AG04450 (cell line): ENCODE results near the gene COL6A2. TPM values are rescaled to one million over a fixed set of nuclear protein-coding genes. Genes with fewer than 3 reads are reported as not detected.

Experiments used
- CTCF ChIA-PET: fragments of 300-600, 350-600 bp; formaldehyde crosslinking; extraction: SDS; loops from one replicate; lab custom pipeline; 2022; ENCODE audit warnings: antibody characterized with exemption, inconsistent platforms; lab: Charles Lee
- POLR2A ChIA-PET: fragments of 350-600 bp; formaldehyde crosslinking; extraction: SDS; loops from one replicate; lab custom pipeline; 2021; ENCODE audit warnings: antibody characterized with exemption, inconsistent platforms; lab: Yijun Ruan, JAX
- DNase-seq: peaks from one replicate; pipeline ENCODE4 v3.0.0-alpha.2; 2011; ENCODE audit warnings: low read depth, low spot score
- H3K27ac ChIP-seq: one replicate; pipeline ENCODE4 v1.5.1; 2012; ENCODE audit warnings: low read depth, low read length, control low read depth
- H3K27me3 ChIP-seq: one replicate; pipeline ENCODE4 v1.6.0; 2012; ENCODE audit warnings: low read length; ENCODE audit not compliant: control insufficient read depth, insufficient read depth
- H3K4me3 ChIP-seq: 2 replicates; pipeline ENCODE4 v1.5.1; 2011; ENCODE audit warnings: mild to moderate bottlenecking, low read depth, low read length, control low read depth
- H3K9me3 ChIP-seq: 2 replicates; pipeline ENCODE4 v1.5.1; 2012; ENCODE audit warnings: low read length; ENCODE audit not compliant: control insufficient read depth, insufficient read depth
- CTCF ChIP-seq: IDR thresholded peaks from 2 replicates; pipeline ENCODE4 v1.5.1; 2011; ENCODE audit warnings: low read depth, low read length, control low read depth, inconsistent platforms
- polyA plus RNA-seq: library from polyadenylated mRNA; depleted of rRNA; stranded (reverse); fragments of >200 nt; gene quantifications from 2 replicates; pipeline ENCODE4 v1.2.3, GENCODE V29; 2011

COL6A2 gene
- polyA plus RNA-seq, 1 experiment = 454 TPM

- H3K9me3 ChIP-seq = peaks cover 45% of the 10 kb centered on the region
- no peak overlapping the region for H3K4me3 ChIP-seq
- DNase-seq = no peak
- H3K27me3 ChIP-seq = no peaks in the 10 kb centered on the region
- CTCF ChIA-PET = no interaction called here
- H3K27ac ChIP-seq = peak overlapping the region; percentile 99
- no peak for TF ChIP-seq CTCF
- POLR2A ChIA-PET = interaction anchor here (1.3 kb wide), 1 partner anchor 12 kb away, joined by 6 read pairs; no protein-coding TSS in a partner anchor
Observed at GRCh38 chr21:46061518-46061917, 36.4 kb upstream of the COL6A2 start.

- Histone ChIP-seq H3K9me3 (peaks cover 45% of the 10 kb centered on the region), H3K27me3 (no peaks in the 10 kb centered on the region), H3K4me3 (no peak overlapping the region), H3K27ac (peak overlapping the region; percentile 99)
- ChIA-PET POLR2A (no interaction called here), CTCF (no interaction called here)
- DNase-seq = no peak
- no peak for TF ChIP-seq CTCF
Observed at GRCh38 chr21:46061950-46062349, 36.0 kb upstream of the COL6A2 start.

GRCh38 chr21:46062471-46063211 lies 35.3 kb upstream of the COL6A2 start:
- CTCF ChIA-PET = interaction anchor here (0.7 kb wide), 1 partner anchor 114 kb away, joined by 4 read pairs; no protein-coding TSS in a partner anchor
- no peak overlapping the region for H3K27ac ChIP-seq

GRCh38 chr21:46063227-46063626 lies 34.7 kb upstream of the COL6A2 start:
- no peak overlapping the region for H3K27ac ChIP-seq
- DNase-seq = no peak
- H3K27me3 ChIP-seq = no peaks in the 10 kb centered on the region
- no peak for TF ChIP-seq CTCF
- ChIA-PET CTCF (interaction anchor here (0.7 kb wide), 1 partner anchor 115 kb away, joined by 4 read pairs; no protein-coding TSS in a partner anchor), POLR2A (no interaction called here)
- H3K9me3 ChIP-seq = peaks cover 34% of the 10 kb centered on the region
- no peak overlapping the region for H3K4me3 ChIP-seq

More at GRCh38 chr21:46062471-46063211, 35.3 kb upstream of the COL6A2 start:
- Histone ChIP-seq H3K27me3 (no peaks in the 10 kb centered on the region), H3K9me3 (peaks cover 40% of the 10 kb centered on the region), H3K4me3 (no peak overlapping the region)
- POLR2A ChIA-PET = no interaction called here
- no peak for DNase-seq
- no peak for TF ChIP-seq CTCF
